Measurements from ENCODE around the gene GREB1L.

GRCh38 chr18:21550510-21550970 lies 308.5 kb downstream of the GREB1L start:
- TF ChIP-seq, protein P1, sequence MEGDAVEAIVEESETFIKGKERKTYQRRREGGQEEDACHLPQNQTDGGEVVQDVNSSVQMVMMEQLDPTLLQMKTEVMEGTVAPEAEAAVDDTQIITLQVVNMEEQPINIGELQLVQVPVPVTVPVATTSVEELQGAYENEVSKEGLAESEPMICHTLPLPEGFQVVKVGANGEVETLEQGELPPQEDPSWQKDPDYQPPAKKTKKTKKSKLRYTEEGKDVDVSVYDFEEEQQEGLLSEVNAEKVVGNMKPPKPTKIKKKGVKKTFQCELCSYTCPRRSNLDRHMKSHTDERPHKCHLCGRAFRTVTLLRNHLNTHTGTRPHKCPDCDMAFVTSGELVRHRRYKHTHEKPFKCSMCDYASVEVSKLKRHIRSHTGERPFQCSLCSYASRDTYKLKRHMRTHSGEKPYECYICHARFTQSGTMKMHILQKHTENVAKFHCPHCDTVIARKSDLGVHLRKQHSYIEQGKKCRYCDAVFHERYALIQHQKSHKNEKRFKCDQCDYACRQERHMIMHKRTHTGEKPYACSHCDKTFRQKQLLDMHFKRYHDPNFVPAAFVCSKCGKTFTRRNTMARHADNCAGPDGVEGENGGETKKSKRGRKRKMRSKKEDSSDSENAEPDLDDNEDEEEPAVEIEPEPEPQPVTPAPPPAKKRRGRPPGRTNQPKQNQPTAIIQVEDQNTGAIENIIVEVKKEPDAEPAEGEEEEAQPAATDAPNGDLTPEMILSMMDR (IDR thresholded peaks at IDR 0.05; ENCODE audit: low read length): no peak
- TF ChIP-seq EZH2phosphoT487 (IDR thresholded peaks at IDR 0.05; ENCODE audit: low read length): no peak
